Left cardiac atrium (tissue), 4 donors: Measurements from ENCODE around the gene STEAP3. TPM values are rescaled to one million over a fixed set of nuclear protein-coding genes. Genes with fewer than 3 reads are reported as not detected.
A peak's percentile ranks its signal among the peaks of the same experiment; 100 is the strongest.
"Not testable (repeated sequence)": the region's sequence is repeated elsewhere in the genome, so short reads cannot be mapped to it uniquely, and the experiment has no call there.

Experiments used
- ATAC-seq, 2 donors: fragments of 200-7000 bp; cut with Tn5 transposase; one replicate each; pipeline ENCODE4 v1.9.1; 2020; ENCODE audit warnings: mild to moderate bottlenecking in 2 of 2, moderate library complexity in 2 of 2
- DNase-seq: peaks from one replicate; pipeline ENCODE4 v3.0.0-alpha.2; 2020
- intact Hi-C, 2 donors: fragments of 100-400 bp; cut with DNase I; formaldehyde crosslinking; loops; one replicate each; pipeline versions ENCODE4 v1.14.1 to v1.15.1; 2022 to 2023
- total RNA-seq, 2 donors: library from RNA; stranded (reverse); fragmentation: NEBNext Ultra II Directional; extraction: Animal tissue kit (Norgen Biotek cat#: 25700); gene quantifications; one replicate each; pipeline ENCODE4 v1.2.1, GENCODE V29; 2021
- donor health status: DM: no; HTN: yes; CAD: no.
- donor health status: DM: no; HTN: yes; CAD: no; lungs with severe emphysema.
- donor health status: DM: yes; HTN: yes; CAD: no.
- donor health status: Dilated cardiomyopathy.

Gene STEAP3
- total RNA-seq, 2 donors from 2014 or later: 7.7 to 11.2 TPM

GRCh38 chr2:119253760-119254600 is 30.3 kb downstream of the STEAP3 start:
- ATAC-seq: no peak
- intact Hi-C loops: no loop called here
- no peak for DNase-seq

GRCh38 chr2:119254601-119255080 is 31.0 kb downstream of the STEAP3 start:
- DNase-seq (no peak), ATAC-seq (no peak)
- intact Hi-C loops: no loop called here

GRCh38 chr2:119255760-119256581 is 32.3 kb downstream of the STEAP3 start:
- DNase-seq (no peak), ATAC-seq (peak in 1 of 2 donors; percentile 43)
- intact Hi-C loops: no loop called here

GRCh38 chr2:119256582-119256921 is 32.9 kb downstream of the STEAP3 start:
- intact Hi-C loops: no loop called here
- no peak for ATAC-seq

GRCh38 chr2:119257198-119257597 is 33.6 kb downstream of the STEAP3 start:
- DNase-seq (no peak), ATAC-seq (no peak)
- intact Hi-C loops: no loop called here

More at GRCh38 chr2:119256582-119256921, 32.9 kb downstream of the STEAP3 start:
- no peak for DNase-seq

- DNase-seq: no peak
- intact Hi-C loops: no loop called here
- no peak for ATAC-seq
Observed at GRCh38 chr2:119259296-119259860, 35.7 kb downstream of the STEAP3 start.

- no peak for ATAC-seq
- intact Hi-C loops: loop anchor here (10.0 kb wide), 2 partner anchors 46 to 246 kb away; no protein-coding TSS in a partner anchor
- no peak for DNase-seq
Observed at GRCh38 chr2:119260646-119261492, 37.2 kb downstream of the STEAP3 start.

GRCh38 chr2:119261493-119262225 is 38.0 kb downstream of the STEAP3 start:
- no peak for ATAC-seq
- intact Hi-C loops: loop anchor here (10.0 kb wide), 2 partner anchors 47 to 247 kb away; no protein-coding TSS in a partner anchor

GRCh38 chr2:119263025-119263424 is 39.4 kb downstream of the STEAP3 start:
- DNase-seq (no peak), ATAC-seq (no peak)
- intact Hi-C loops: loop anchor here (10.0 kb wide), 2 partner anchors 48 to 248 kb away; no protein-coding TSS in a partner anchor

More at GRCh38 chr2:119261493-119262225, 38.0 kb downstream of the STEAP3 start:
- no peak for DNase-seq

- no peak for DNase-seq
- ATAC-seq: peak in 1 of 2 donors; percentile 46
- intact Hi-C loops: loop anchor here (10.0 kb wide), 2 partner anchors 49 to 249 kb away; no protein-coding TSS in a partner anchor
Observed at GRCh38 chr2:119263656-119264055, 40.0 kb downstream of the STEAP3 start.

- DNase-seq (no peak), ATAC-seq (peak; percentile 61 to 85)
- intact Hi-C loops: loop anchor here (10.0 kb wide), 2 partner anchors 50 to 250 kb away; no protein-coding TSS in a partner anchor
Observed at GRCh38 chr2:119264781-119265692, 41.4 kb downstream of the STEAP3 start.

- intact Hi-C loops: loop anchor here (10.0 kb wide), 2 partner anchors 51 to 251 kb away; no protein-coding TSS in a partner anchor
- DNase-seq: no peak
- ATAC-seq: no peak
Observed at GRCh38 chr2:119265693-119266066, 42.0 kb downstream of the STEAP3 start.

GRCh38 chr2:119266091-119266589 is 42.5 kb downstream of the STEAP3 start:
- no peak for ATAC-seq
- intact Hi-C loops: loop anchor here (10.0 kb wide), 2 partner anchors 51 to 251 kb away; no protein-coding TSS in a partner anchor
- DNase-seq: no peak

GRCh38 chr2:119267604-119268003 is 44.0 kb downstream of the STEAP3 start:
- intact Hi-C loops: loop anchor here (10.0 kb wide), 2 partner anchors 53 to 253 kb away; no protein-coding TSS in a partner anchor
- DNase-seq (no peak), ATAC-seq (no peak)

GRCh38 chr2:119276864-119277263 is 53.2 kb downstream of the STEAP3 start:
- ATAC-seq (no peak), DNase-seq (no peak)
- intact Hi-C loops: no loop called here

GRCh38 chr2:119278385-119278784 is 54.8 kb downstream of the STEAP3 start:
- intact Hi-C loops, DNase-seq, ATAC-seq: not testable (repeated sequence)
